MM.1S (cell line): ENCODE results near the gene GTF2H1.

ENCODE experiments used
- EZH2 ChIP-seq: fragments of 300-600 bp; sonication (generic); optimal IDR thresholded peaks from 2 replicates; pipeline ENCODE3; 2017; ENCODE audit warnings: low read depth, mild to moderate bottlenecking, antibody characterized with exemption, low read length, mixed read lengths
- EZH2phosphoT487 ChIP-seq: fragments of 300-600 bp; sonication (generic); IDR thresholded peaks from 2 replicates; pipeline ENCODE4 v1.6.1; 2018; ENCODE audit warnings: antibody characterized with exemption, low read length
- TF ChIP-seq, protein P1 (sequence below): fragments of 300-600 bp; sonication (generic); IDR thresholded peaks from 2 replicates; pipeline ENCODE4 v1.5.1; 2016; ENCODE audit warnings: antibody characterized with exemption, low read length, mixed read lengths

DNA sequence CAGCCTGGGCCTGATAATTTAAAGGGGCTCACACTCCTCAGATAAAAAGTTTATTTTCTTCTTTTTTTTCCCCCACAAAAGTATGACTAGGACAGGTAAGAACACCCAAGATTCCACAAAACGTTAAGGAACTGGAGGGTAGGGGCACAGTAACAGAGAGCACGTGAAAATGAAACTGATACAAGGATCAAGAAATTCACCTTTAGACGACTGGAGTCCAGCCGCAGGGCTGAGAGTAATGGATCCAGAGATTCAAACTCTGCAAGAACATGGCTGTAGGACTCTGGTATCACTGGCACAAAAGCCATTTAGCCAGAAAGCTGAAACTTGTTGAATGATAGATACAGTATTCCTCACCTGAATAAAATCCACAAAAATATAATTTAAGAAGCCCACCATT, 4.8 kb upstream of the GTF2H1 start:
- TF ChIP-seq, protein P1, sequence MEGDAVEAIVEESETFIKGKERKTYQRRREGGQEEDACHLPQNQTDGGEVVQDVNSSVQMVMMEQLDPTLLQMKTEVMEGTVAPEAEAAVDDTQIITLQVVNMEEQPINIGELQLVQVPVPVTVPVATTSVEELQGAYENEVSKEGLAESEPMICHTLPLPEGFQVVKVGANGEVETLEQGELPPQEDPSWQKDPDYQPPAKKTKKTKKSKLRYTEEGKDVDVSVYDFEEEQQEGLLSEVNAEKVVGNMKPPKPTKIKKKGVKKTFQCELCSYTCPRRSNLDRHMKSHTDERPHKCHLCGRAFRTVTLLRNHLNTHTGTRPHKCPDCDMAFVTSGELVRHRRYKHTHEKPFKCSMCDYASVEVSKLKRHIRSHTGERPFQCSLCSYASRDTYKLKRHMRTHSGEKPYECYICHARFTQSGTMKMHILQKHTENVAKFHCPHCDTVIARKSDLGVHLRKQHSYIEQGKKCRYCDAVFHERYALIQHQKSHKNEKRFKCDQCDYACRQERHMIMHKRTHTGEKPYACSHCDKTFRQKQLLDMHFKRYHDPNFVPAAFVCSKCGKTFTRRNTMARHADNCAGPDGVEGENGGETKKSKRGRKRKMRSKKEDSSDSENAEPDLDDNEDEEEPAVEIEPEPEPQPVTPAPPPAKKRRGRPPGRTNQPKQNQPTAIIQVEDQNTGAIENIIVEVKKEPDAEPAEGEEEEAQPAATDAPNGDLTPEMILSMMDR, result no peak
- TF ChIP-seq EZH2phosphoT487, result no peak
- no peak for TF ChIP-seq EZH2
